Osteoblast (primary cell): ENCODE data around the gene HOTAIR. TPM values are rescaled to one million over a fixed set of nuclear protein-coding genes. Genes with fewer than 3 reads are reported as not detected.
A peak's percentile ranks its signal among the peaks of the same experiment; 100 is the strongest.

Experiments used
- DNase-seq: peaks from one replicate; pipeline ENCODE4 v3.0.0; 2011; ENCODE audit warnings: low spot score, mixed read lengths; ENCODE audit not compliant: insufficient read length; ENCODE audit errors: missing footprints
- H2AFZ ChIP-seq: 2 replicates; pipeline ENCODE4 v1.6.0; 2011; ENCODE audit warnings: mild to moderate bottlenecking, low read length
- H3K27ac ChIP-seq: 2 replicates; pipeline ENCODE4 v1.5.1; 2011; ENCODE audit warnings: mild to moderate bottlenecking, low read depth, low read length, moderate library complexity
- H3K27me3 ChIP-seq: 2 replicates; pipeline ENCODE4 v1.6.0; 2012; ENCODE audit warnings: mild to moderate bottlenecking, control low read depth, inconsistent platforms, low read length, moderate library complexity; ENCODE audit not compliant: insufficient read depth
- H3K36me3 ChIP-seq: 2 replicates; pipeline ENCODE4 v1.5.1; 2011; ENCODE audit warnings: mild to moderate bottlenecking, low read length, control low read depth, moderate library complexity; ENCODE audit not compliant: insufficient read depth
- H3K4me1 ChIP-seq: 2 replicates; pipeline ENCODE4 v1.5.1; 2011; ENCODE audit warnings: mild to moderate bottlenecking, low read length, control low read depth, moderate library complexity; ENCODE audit not compliant: insufficient read depth
- H3K4me2 ChIP-seq: 2 replicates; pipeline ENCODE4 v1.6.0; 2011; ENCODE audit warnings: mild to moderate bottlenecking, low read length; ENCODE audit not compliant: insufficient read depth
- H3K4me3 ChIP-seq: fragments of 200-600 bp; sonication (generic); 3 replicates; pipeline ENCODE4 v1.5.1; 2012; ENCODE audit warnings: mild to moderate bottlenecking, low read length, inconsistent platforms; ENCODE audit not compliant: insufficient read depth
- H3K79me2 ChIP-seq: 2 replicates; pipeline ENCODE4 v1.6.0; 2012; ENCODE audit warnings: mild to moderate bottlenecking, low read length, control low read depth, inconsistent platforms; ENCODE audit not compliant: insufficient read depth
- H3K9me3 ChIP-seq: 2 replicates; pipeline ENCODE4 v1.5.1; 2011; ENCODE audit warnings: low read depth, low read length, control low read depth
- H4K20me1 ChIP-seq: 2 replicates; pipeline ENCODE4 v1.6.0; 2012; ENCODE audit warnings: mild to moderate bottlenecking, low read length, control low read depth; ENCODE audit not compliant: insufficient read depth
- total RNA-seq: library from RNA; depleted of rRNA; stranded (reverse); fragments of >200 nt; gene quantifications from 2 replicates; pipeline ENCODE4 v1.2.3, GENCODE V29; 2012
- TF ChIP-seq, protein P1 (sequence below): IDR thresholded peaks from 2 replicates; pipeline ENCODE4 v1.5.1; 2011; ENCODE audit warnings: mild to moderate bottlenecking, low read depth, low read length, moderate library complexity; ENCODE audit errors: extremely low read depth

Gene HOTAIR
- total RNA-seq, 1 donor, result 0.72 TPM

DNA sequence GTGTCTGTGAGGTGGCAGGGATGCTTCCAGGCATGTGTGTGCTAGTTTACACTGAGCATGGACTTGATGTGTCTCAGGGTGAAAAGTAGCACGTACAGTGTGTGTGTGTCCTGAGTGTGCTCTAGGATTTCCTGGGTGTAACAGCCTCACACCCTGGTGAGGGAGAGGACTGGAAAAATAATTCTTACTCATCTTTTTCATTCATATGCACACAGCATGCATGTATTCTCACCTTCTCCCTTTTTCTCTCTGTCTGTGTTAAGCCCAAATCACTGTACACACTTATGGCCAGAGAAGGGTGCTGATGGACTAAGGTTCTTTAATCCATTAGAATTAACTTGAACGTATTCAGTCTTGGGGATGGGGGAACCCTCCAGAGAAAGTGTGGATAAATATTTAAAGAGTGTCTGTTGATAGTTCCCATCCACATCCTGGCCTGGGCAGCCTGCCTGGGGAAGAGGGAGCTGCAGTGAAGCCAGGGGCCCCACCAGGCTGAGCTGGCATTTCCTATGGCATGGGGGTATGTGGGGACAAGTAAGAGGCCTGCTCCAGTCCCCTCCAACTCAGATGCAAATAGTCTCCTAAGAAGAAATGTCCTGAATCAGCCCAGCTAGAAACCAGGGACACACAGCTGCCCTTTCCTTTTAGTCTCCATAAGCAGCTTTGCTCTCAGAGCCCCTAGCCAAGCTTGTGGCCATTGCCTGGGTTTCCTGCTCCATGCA lies 32.9 kb upstream of the HOTAIR start:
- Histone ChIP-seq H2AFZ (no peak overlapping the region), H3K27ac (peak overlapping the region; percentile 27), H3K4me1 (peaks cover 42% of the 10 kb centered on the region), H4K20me1 (peaks cover 10% of the 10 kb centered on the region), H3K79me2 (peaks cover 74% of the 10 kb centered on the region), H3K9me3 (no peaks in the 10 kb centered on the region), H3K4me2 (peak overlapping the region; percentile 63), H3K27me3 (no peaks in the 10 kb centered on the region), H3K36me3 (peaks cover 5% of the 10 kb centered on the region), H3K4me3 (peak overlapping the region; percentile 74)
- TF ChIP-seq, protein P1, sequence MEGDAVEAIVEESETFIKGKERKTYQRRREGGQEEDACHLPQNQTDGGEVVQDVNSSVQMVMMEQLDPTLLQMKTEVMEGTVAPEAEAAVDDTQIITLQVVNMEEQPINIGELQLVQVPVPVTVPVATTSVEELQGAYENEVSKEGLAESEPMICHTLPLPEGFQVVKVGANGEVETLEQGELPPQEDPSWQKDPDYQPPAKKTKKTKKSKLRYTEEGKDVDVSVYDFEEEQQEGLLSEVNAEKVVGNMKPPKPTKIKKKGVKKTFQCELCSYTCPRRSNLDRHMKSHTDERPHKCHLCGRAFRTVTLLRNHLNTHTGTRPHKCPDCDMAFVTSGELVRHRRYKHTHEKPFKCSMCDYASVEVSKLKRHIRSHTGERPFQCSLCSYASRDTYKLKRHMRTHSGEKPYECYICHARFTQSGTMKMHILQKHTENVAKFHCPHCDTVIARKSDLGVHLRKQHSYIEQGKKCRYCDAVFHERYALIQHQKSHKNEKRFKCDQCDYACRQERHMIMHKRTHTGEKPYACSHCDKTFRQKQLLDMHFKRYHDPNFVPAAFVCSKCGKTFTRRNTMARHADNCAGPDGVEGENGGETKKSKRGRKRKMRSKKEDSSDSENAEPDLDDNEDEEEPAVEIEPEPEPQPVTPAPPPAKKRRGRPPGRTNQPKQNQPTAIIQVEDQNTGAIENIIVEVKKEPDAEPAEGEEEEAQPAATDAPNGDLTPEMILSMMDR, result no peak
- DNase-seq, result peak; percentile 91

DNA sequence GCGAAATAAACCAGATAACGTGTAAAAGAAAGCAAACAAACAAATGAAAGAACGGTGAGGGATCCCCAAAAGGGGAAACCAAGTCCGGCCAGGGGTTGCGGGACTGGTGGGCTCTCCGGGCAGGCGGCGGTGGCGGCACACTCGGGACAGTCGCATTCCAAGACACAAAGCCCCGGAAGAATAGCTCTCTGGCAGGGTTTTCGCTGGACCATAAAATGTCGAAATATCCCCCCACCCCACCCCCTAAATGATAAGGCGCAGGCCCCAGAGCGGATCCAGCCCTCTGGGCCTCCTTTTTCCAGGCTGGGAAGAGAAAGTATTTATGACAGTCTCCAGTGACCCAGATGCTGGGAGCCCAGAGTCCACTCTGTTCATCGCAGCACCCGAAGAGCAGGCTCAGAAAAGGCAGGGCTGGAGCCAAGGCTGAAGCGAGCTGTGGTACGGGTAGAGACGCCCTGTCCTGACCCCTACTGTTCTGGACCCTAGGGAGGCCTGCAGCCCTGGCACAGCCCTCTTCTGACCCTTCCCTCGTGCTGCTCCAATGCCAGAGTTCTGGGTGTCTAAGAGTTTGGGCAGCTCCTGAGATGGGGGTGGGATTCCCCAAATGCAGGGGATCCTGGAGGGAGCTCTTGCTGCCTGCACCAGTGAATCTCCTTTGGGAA lies 31.9 kb upstream of the HOTAIR start:
- Histone ChIP-seq H2AFZ (peak overlapping the region; percentile 65), H4K20me1 (peaks cover 10% of the 10 kb centered on the region), H3K27me3 (no peaks in the 10 kb centered on the region), H3K4me2 (peak overlapping the region; percentile 92), H3K4me1 (peaks cover 38% of the 10 kb centered on the region), H3K4me3 (peak overlapping the region; percentile 66), H3K36me3 (peaks cover 10% of the 10 kb centered on the region), H3K79me2 (peaks cover 82% of the 10 kb centered on the region), H3K9me3 (no peaks in the 10 kb centered on the region), H3K27ac (peak overlapping the region; percentile 65)
- TF ChIP-seq, protein P1, result no peak
- peak; percentile 84 for DNase-seq

DNA sequence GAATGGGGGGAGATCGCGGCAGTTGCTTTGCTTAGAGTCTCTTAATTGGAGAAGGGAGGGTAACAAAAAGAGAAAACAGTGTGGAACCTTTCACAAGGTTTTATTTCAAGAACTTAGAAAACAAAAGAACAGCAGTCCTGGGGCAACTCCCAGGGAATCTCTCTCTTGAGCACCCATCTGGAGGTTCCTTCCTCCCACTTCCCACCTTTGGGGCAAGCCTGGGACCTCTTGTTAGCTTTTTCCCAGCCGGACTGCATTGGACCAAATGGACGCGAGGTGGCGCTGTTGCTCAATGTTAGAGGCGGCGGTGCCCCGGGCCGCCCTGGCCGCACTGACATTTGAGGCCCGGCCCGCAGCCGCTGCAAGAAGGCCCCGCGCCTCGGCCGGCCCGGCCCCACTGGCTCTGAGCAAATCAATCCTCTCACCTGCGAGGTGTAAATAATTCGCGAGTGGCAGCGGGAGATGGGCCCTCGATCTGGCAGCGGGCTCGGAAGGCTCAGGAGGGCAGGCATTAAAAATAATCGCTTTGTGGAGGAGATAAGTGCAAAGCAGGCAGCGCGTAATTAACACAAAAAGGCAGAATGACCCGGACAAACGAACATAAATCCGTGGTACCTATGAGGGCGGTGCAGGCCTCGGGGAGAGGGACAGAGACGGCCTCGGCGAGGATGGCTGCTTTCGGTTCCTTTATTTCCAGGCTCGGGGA lies 31.3 kb upstream of the HOTAIR start:
- TF ChIP-seq, protein P1, result peak; percentile 81
- H3K4me3 ChIP-seq, result peak overlapping the region; percentile 66
- peaks cover 10% of the 10 kb centered on the region for H3K36me3 ChIP-seq
- peaks cover 15% of the 10 kb centered on the region for H4K20me1 ChIP-seq
- peaks cover 82% of the 10 kb centered on the region for H3K79me2 ChIP-seq
- H3K9me3 ChIP-seq, result no peaks in the 10 kb centered on the region
- peak overlapping the region; percentile 65 for H2AFZ ChIP-seq
- H3K4me2 ChIP-seq, result peak overlapping the region; percentile 92
- DNase-seq, result peak; percentile 98
- H3K27me3 ChIP-seq, result no peaks in the 10 kb centered on the region
- H3K27ac ChIP-seq, result peak overlapping the region; percentile 65
- H3K4me1 ChIP-seq, result peaks cover 43% of the 10 kb centered on the region

DNA sequence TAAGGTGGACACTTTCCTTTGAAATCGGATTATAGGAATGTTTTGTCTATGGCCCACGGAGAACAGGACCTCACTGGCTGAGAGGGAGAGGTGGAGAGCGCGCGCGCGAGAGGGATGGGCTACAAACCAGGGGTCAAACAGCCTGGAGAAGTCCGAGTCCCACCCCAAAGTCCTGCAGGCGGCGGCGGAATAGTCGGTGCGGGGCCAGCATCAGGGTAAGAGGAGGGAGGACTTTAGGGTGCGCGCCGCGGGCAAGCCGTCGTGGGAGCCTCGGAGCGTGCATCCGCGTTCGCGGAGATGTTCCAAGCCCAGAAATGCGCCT lies 30.7 kb upstream of the HOTAIR start:
- no peaks in the 10 kb centered on the region for H3K27me3 ChIP-seq
- TF ChIP-seq, protein P1, result no peak
- peaks cover 82% of the 10 kb centered on the region for H3K79me2 ChIP-seq
- H3K4me3 ChIP-seq, result peak overlapping the region; percentile 66
- no peak for DNase-seq
- peak overlapping the region; percentile 92 for H3K4me2 ChIP-seq
- no peaks in the 10 kb centered on the region for H3K9me3 ChIP-seq
- peaks cover 16% of the 10 kb centered on the region for H4K20me1 ChIP-seq
- peaks cover 10% of the 10 kb centered on the region for H3K36me3 ChIP-seq
- peaks cover 47% of the 10 kb centered on the region for H3K4me1 ChIP-seq
- no peak overlapping the region for H2AFZ ChIP-seq
- no peak overlapping the region for H3K27ac ChIP-seq
